H54 (cell line): ENCODE results near the gene SCD.

Source experiments
- DNase-seq: peaks from one replicate; pipeline ENCODE4 v3.0.0; 2011; ENCODE audit warnings: low spot score, mixed read lengths; ENCODE audit not compliant: insufficient read length
- FAIRE-seq: peaks from 3 replicates; lab custom pipeline; 2011; peaks lifted over from hg19 to GRCh38; lab: Jason Lieb, UNC
- POLR2A ChIP-seq: IDR thresholded peaks from 2 replicates; pipeline ENCODE4 v1.6.1; 2011; ENCODE audit warnings: low read depth, mild to moderate bottlenecking, low read length

Gene SCD

GRCh38 chr10:100347568-100348195 lies 649 bp downstream of the SCD start:
- DNase-seq (no peak), FAIRE-seq (no peak)
- TF ChIP-seq POLR2A, result no peak

- DNase-seq (no peak), FAIRE-seq (no peak)
- TF ChIP-seq POLR2A, result no peak
Observed at GRCh38 chr10:100348389-100348927, 1.4 kb downstream of the SCD start.

GRCh38 chr10:100349087-100349486 lies 2.1 kb downstream of the SCD start:
- FAIRE-seq, result no peak
- no peak for DNase-seq
- no peak for TF ChIP-seq POLR2A

- FAIRE-seq (no peak), DNase-seq (no peak)
- TF ChIP-seq POLR2A, result no peak
Observed at GRCh38 chr10:100349672-100350071, 2.6 kb downstream of the SCD start.

GRCh38 chr10:100350914-100351485 lies 4.0 kb downstream of the SCD start:
- FAIRE-seq (no peak), DNase-seq (no peak)
- TF ChIP-seq POLR2A, result no peak

- no peak for TF ChIP-seq POLR2A
- FAIRE-seq, result no peak
- DNase-seq, result no peak
Observed at GRCh38 chr10:100353770-100354485, 6.9 kb downstream of the SCD start.

- FAIRE-seq (no peak), DNase-seq (no peak)
- no peak for TF ChIP-seq POLR2A
Observed at GRCh38 chr10:100355086-100355485, 8.1 kb downstream of the SCD start.

GRCh38 chr10:100356067-100357017 lies 9.3 kb downstream of the SCD start:
- TF ChIP-seq POLR2A, result no peak
- FAIRE-seq, result no peak
- DNase-seq, result no peak

- no peak for FAIRE-seq
- TF ChIP-seq POLR2A, result no peak
- DNase-seq, result no peak
Observed at GRCh38 chr10:100357059-100357858, 10.2 kb downstream of the SCD start.

GRCh38 chr10:100359030-100359432 lies 12.0 kb downstream of the SCD start:
- FAIRE-seq, result no peak
- no peak for DNase-seq
- no peak for TF ChIP-seq POLR2A

- TF ChIP-seq POLR2A, result no peak
- DNase-seq (no peak), FAIRE-seq (no peak)
Observed at GRCh38 chr10:100359529-100360150, 12.6 kb downstream of the SCD start.

- FAIRE-seq (no peak), DNase-seq (no peak)
- no peak for TF ChIP-seq POLR2A
Observed at GRCh38 chr10:100360234-100360633, 13.2 kb downstream of the SCD start.
